GM12878 (cell line): ENCODE measurements around the gene MYL6B. TPM values are rescaled to one million over a fixed set of nuclear protein-coding genes. Genes with fewer than 3 reads are reported as not detected.

Experiments
- CHD1 ChIP-seq: IDR thresholded peaks from 2 replicates; pipeline ENCODE4 v1.6.1; 2012; ENCODE audit warnings: low read depth, low read length, improper control_type of control experiment
- LARP7 ChIP-seq: fragments of 450-650 bp; IDR thresholded peaks from 2 replicates; pipeline ENCODE4 v1.6.1; 2017; ENCODE audit warnings: mild to moderate bottlenecking
- MXI1 ChIP-seq: fragments of 150-350 bp; IDR thresholded peaks from 2 replicates; pipeline ENCODE4 v1.6.1; 2011; ENCODE audit warnings: low read depth, mild to moderate bottlenecking, inconsistent platforms, low read length, improper control_type of control experiment
- PRDM15 ChIP-seq: fragments of 450-650 bp; formaldehyde crosslinking; IDR thresholded peaks from 2 replicates; pipeline ENCODE4 v1.4.0; 2020; ENCODE audit warnings: mild to moderate bottlenecking, moderate library complexity
- SIN3A ChIP-seq: IDR thresholded peaks from 2 replicates; pipeline ENCODE4 v1.6.1; 2012; ENCODE audit warnings: low read depth, low read length, improper control_type of control experiment
- SUZ12 ChIP-seq: fragments of 200-600 bp; sonication (generic); IDR thresholded peaks from one replicate; pipeline ENCODE4 v1.6.1; 2018; ENCODE audit warnings: antibody characterized with exemption, mild to moderate bottlenecking; ENCODE audit not compliant: unreplicated experiment
- TCF3 ChIP-seq: IDR thresholded peaks from 2 replicates; pipeline ENCODE4 v1.6.1; 2012; ENCODE audit warnings: low read depth, mild to moderate bottlenecking, low read length, borderline replicate concordance; ENCODE audit not compliant: insufficient read depth
- USF2 ChIP-seq: IDR thresholded peaks from 2 replicates; pipeline ENCODE4 v1.6.1; 2011; ENCODE audit warnings: low read depth, low read length, improper control_type of control experiment, borderline replicate concordance
- polyA plus RNA-seq, 11 experiments: library from polyadenylated mRNA; depleted of rRNA in 4 of 11; unstranded in 6 of 11; stranded (reverse) in 5 of 11; fragments of >200 nt; fragmentation: Nextera tagmentation in 4 of 11; fragmentation: Illumina TruSeq in 1 of 11; extraction: Ambion mirVana in 4 of 11; extraction: Trizol in 1 of 11; gene quantifications; 1 replicate in 1 of 11; 2 replicates in 10 of 11; pipeline versions ENCODE4 v1.2.1 to v1.2.3, GENCODE V29; 2011 to 2016; ENCODE audit warnings: inconsistent platforms in 2 of 11, missing spikeins in 2 of 11, low read depth in 1 of 11
- total RNA-seq, 4 experiments: library from RNA; depleted of rRNA in 3 of 4; stranded (reverse); fragments of >200 nt in 3 of 4; fragmentation: Illumina TruSeq in 1 of 4; extraction: Trizol in 1 of 4; gene quantifications; 2 replicates each; pipeline versions ENCODE4 v1.2.1 to v1.2.3, GENCODE V29; 2013 to 2021
- TF ChIP-seq, protein P1 (sequence below): fragments of 450-650 bp; IDR thresholded peaks from 2 replicates; pipeline ENCODE4 v1.6.1; 2017; ENCODE audit warnings: mild to moderate bottlenecking, moderate library complexity
- TF ChIP-seq, protein P2 (sequence below): fragments of 450-650 bp; IDR thresholded peaks from 2 replicates; pipeline ENCODE4 v1.6.1; 2016; ENCODE audit warnings: mild to moderate bottlenecking

The MYL6B gene
- total and polyA plus RNA-seq, 10 of the 15 experiments (the other 5 are each of a cell fraction or from before 2014, with no cell fraction given), result 75.5 to 153 (median 114) TPM

GRCh38 chr12:56151672-56152131, 685 bp upstream of the MYL6B start (continued):
- TF ChIP-seq SIN3A (no peak), PRDM15 (CRISPR knock-in tag) (no peak), LARP7 (no peak), CHD1 (no peak), USF2 (no peak), SUZ12 (no peak), TCF3 (no peak), MXI1 (peak; percentile 38; the same call in 1 of the 2 replicates)
- TF ChIP-seq, protein P1, sequence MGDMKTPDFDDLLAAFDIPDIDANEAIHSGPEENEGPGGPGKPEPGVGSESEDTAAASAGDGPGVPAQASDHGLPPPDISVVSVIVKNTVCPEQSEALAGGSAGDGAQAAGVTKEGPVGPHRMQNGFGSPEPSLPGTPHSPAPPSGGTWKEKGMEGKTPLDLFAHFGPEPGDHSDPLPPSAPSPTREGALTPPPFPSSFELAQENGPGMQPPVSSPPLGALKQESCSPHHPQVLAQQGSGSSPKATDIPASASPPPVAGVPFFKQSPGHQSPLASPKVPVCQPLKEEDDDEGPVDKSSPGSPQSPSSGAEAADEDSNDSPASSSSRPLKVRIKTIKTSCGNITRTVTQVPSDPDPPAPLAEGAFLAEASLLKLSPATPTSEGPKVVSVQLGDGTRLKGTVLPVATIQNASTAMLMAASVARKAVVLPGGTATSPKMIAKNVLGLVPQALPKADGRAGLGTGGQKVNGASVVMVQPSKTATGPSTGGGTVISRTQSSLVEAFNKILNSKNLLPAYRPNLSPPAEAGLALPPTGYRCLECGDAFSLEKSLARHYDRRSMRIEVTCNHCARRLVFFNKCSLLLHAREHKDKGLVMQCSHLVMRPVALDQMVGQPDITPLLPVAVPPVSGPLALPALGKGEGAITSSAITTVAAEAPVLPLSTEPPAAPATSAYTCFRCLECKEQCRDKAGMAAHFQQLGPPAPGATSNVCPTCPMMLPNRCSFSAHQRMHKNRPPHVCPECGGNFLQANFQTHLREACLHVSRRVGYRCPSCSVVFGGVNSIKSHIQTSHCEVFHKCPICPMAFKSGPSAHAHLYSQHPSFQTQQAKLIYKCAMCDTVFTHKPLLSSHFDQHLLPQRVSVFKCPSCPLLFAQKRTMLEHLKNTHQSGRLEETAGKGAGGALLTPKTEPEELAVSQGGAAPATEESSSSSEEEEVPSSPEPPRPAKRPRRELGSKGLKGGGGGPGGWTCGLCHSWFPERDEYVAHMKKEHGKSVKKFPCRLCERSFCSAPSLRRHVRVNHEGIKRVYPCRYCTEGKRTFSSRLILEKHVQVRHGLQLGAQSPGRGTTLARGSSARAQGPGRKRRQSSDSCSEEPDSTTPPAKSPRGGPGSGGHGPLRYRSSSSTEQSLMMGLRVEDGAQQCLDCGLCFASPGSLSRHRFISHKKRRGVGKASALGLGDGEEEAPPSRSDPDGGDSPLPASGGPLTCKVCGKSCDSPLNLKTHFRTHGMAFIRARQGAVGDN, result no peak
- TF ChIP-seq, protein P2, sequence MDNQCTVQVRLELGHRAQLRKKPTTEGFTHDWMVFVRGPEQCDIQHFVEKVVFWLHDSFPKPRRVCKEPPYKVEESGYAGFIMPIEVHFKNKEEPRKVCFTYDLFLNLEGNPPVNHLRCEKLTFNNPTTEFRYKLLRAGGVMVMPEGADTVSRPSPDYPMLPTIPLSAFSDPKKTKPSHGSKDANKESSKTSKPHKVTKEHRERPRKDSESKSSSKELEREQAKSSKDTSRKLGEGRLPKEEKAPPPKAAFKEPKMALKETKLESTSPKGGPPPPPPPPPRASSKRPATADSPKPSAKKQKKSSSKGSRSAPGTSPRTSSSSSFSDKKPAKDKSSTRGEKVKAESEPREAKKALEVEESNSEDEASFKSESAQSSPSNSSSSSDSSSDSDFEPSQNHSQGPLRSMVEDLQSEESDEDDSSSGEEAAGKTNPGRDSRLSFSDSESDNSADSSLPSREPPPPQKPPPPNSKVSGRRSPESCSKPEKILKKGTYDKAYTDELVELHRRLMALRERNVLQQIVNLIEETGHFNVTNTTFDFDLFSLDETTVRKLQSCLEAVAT, result no peak
